IMR-90 (cell line): ENCODE measurements around the gene AAK1. TPM values are rescaled to one million over a fixed set of nuclear protein-coding genes. Genes with fewer than 3 reads are reported as not detected.

Experiments used
- ATAC-seq: fragments of 200-7000 bp; cut with Tn5 transposase; 2 replicates; pipeline ENCODE4 v1.9.1; 2020; ENCODE audit warnings: low read depth, mild to moderate bottlenecking, moderate library complexity
- BruUV-seq: library from RNA; stranded (reverse); fragments of 400-500 nt; replicated peaks from 2 replicates; lab custom pipeline; 2021; lab: Mats Ljungman, UMichigan
- CTCF ChIA-PET: fragments of 300-600 bp; formaldehyde crosslinking; extraction: SDS; loops from one replicate; lab custom pipeline; 2021; ENCODE audit warnings: antibody characterized with exemption; lab: Yijun Ruan, JAX
- POLR2A ChIA-PET: fragments of 300-600 bp; sonication (Branson Sonifier 250); formaldehyde crosslinking; loops from one replicate; lab custom pipeline; 2022; ENCODE audit warnings: antibody characterized with exemption; ENCODE audit not compliant: unreplicated experiment; lab: Charles Lee
- DNase-seq: peaks from one replicate; pipeline ENCODE4 v3.0.0; 2013
- H2AFZ ChIP-seq: replicated peaks from 2 replicates; pipeline ENCODE3; 2013; ENCODE audit warnings: low read length, mild to moderate bottlenecking; ENCODE audit not compliant: poor library complexity
- H2AK5ac ChIP-seq: 2 replicates; pipeline ENCODE4 v1.6.1; 2013; ENCODE audit warnings: low read depth, low read length, inconsistent platforms
- H2AK9ac ChIP-seq: replicated peaks from 2 replicates; pipeline ENCODE3; 2013; ENCODE audit warnings: mild to moderate bottlenecking, low read depth, low read length, moderate library complexity; ENCODE audit not compliant: poor library complexity
- H2BK120ac ChIP-seq: 2 replicates; pipeline ENCODE4 v1.6.1; 2013; ENCODE audit warnings: low read depth, low read length, inconsistent platforms
- H2BK15ac ChIP-seq: 3 replicates; pipeline ENCODE4 v1.6.1; 2013; ENCODE audit warnings: low read depth, low read length, inconsistent platforms
- H2BK20ac ChIP-seq: 2 replicates; pipeline ENCODE4 v1.6.1; 2013; ENCODE audit warnings: low read depth, mild to moderate bottlenecking, inconsistent platforms, low read length, moderate library complexity
- H2BK5ac ChIP-seq: 2 replicates; pipeline ENCODE4 v1.6.1; 2013; ENCODE audit warnings: mild to moderate bottlenecking, low read depth, low read length, inconsistent platforms; ENCODE audit not compliant: poor library complexity, severe bottlenecking
- H3K14ac ChIP-seq: replicated peaks from 2 replicates; pipeline ENCODE4 v1.6.1; 2013; ENCODE audit warnings: low read depth, low read length, inconsistent platforms
- H3K18ac ChIP-seq: 2 replicates; pipeline ENCODE4 v1.6.1; 2013; ENCODE audit warnings: low read depth, low read length, control low read depth
- H3K23ac ChIP-seq: 2 replicates; pipeline ENCODE4 v1.6.1; 2013; ENCODE audit warnings: low read depth, low read length, inconsistent platforms
- H3K27ac ChIP-seq: 2 replicates; pipeline ENCODE4 v1.5.1; 2013; ENCODE audit warnings: mild to moderate bottlenecking, control low read depth, low read length; ENCODE audit not compliant: insufficient read depth
- H3K27me3 ChIP-seq: 2 replicates; pipeline ENCODE4 v1.6.1; 2013; ENCODE audit warnings: low read length; ENCODE audit not compliant: control insufficient read depth, insufficient read depth
- H3K36me3 ChIP-seq: 2 replicates; pipeline ENCODE4 v1.6.1; 2013; ENCODE audit warnings: low read length, mixed read lengths; ENCODE audit not compliant: control insufficient read depth, insufficient read depth
- H3K4ac ChIP-seq: 2 replicates; pipeline ENCODE4 v1.6.1; 2013; ENCODE audit warnings: low read depth, low read length, inconsistent platforms
- H3K4me1 ChIP-seq: 2 replicates; pipeline ENCODE4 v1.6.1; 2013; ENCODE audit warnings: low read length, mixed read lengths; ENCODE audit not compliant: control insufficient read depth, insufficient read depth
- H3K4me2 ChIP-seq: 2 replicates; pipeline ENCODE4 v1.6.1; 2013; ENCODE audit warnings: low read depth, mild to moderate bottlenecking, control low read depth, low read length, moderate library complexity
- H3K4me3 ChIP-seq: 2 replicates; pipeline ENCODE4 v1.5.1; 2013; ENCODE audit warnings: low read depth, mild to moderate bottlenecking, control low read depth, low read length, moderate library complexity; ENCODE audit not compliant: insufficient read depth
- H3K56ac ChIP-seq: 2 replicates; pipeline ENCODE4 v1.6.1; 2013; ENCODE audit warnings: low read length, inconsistent platforms; ENCODE audit not compliant: insufficient read depth; ENCODE audit errors: extremely low read depth
- H3K79me1 ChIP-seq, 2 experiments: 2 replicates each; pipeline ENCODE4 v1.6.1; 2013; ENCODE audit warnings: low read length in 2 of 2, inconsistent platforms in 1 of 2, low read depth in 1 of 2
- H3K9ac ChIP-seq: 2 replicates; pipeline ENCODE4 v1.6.1; 2013; ENCODE audit warnings: low read depth, low read length, control low read depth
- H3K9me1 ChIP-seq: 2 replicates; pipeline ENCODE4 v1.6.1; 2013; ENCODE audit warnings: low read length, inconsistent platforms; ENCODE audit not compliant: insufficient read depth
- H3K9me3 ChIP-seq: 2 replicates; pipeline ENCODE4 v1.6.1; 2013; ENCODE audit warnings: low read length; ENCODE audit not compliant: control insufficient read depth, insufficient read depth
- H4K20me1 ChIP-seq: 2 replicates; pipeline ENCODE4 v1.6.1; 2013; ENCODE audit warnings: low read length, inconsistent platforms; ENCODE audit not compliant: insufficient read depth
- H4K5ac ChIP-seq: 2 replicates; pipeline ENCODE4 v1.6.1; 2013; ENCODE audit warnings: mild to moderate bottlenecking, low read depth, low read length, control low read depth
- H4K8ac ChIP-seq, 2 experiments: 2 replicates each; pipeline ENCODE4 v1.6.1; 2013; ENCODE audit warnings: low read depth in 2 of 2, low read length in 2 of 2, control low read depth in 1 of 2, inconsistent platforms in 1 of 2
- H4K91ac ChIP-seq: 2 replicates; pipeline ENCODE4 v1.6.1; 2013; ENCODE audit warnings: low read depth, low read length, inconsistent platforms; ENCODE audit not compliant: insufficient read depth
- CEBPB ChIP-seq: IDR thresholded peaks from 2 replicates; pipeline ENCODE4 v1.6.1; 2012; ENCODE audit warnings: low read depth, low read length, improper control_type of control experiment
- CHD1 ChIP-seq: IDR thresholded peaks from 2 replicates; pipeline ENCODE4 v1.6.1; 2012; ENCODE audit warnings: low read depth, low read length, improper control_type of control experiment
- FOS ChIP-seq: fragments of 150-350 bp; IDR thresholded peaks from 2 replicates; pipeline ENCODE4 v1.6.1; 2016; ENCODE audit warnings: low read depth, low read length
- MAFK ChIP-seq: IDR thresholded peaks from 2 replicates; pipeline ENCODE4 v1.6.1; 2012; ENCODE audit warnings: low read depth, low read length, improper control_type of control experiment
- MAZ ChIP-seq: IDR thresholded peaks from 2 replicates; pipeline ENCODE4 v1.6.1; 2012; ENCODE audit warnings: low read depth, mild to moderate bottlenecking, low read length, improper control_type of control experiment, moderate library complexity, borderline replicate concordance
- MXI1 ChIP-seq: IDR thresholded peaks from 2 replicates; pipeline ENCODE4 v1.6.1; 2012; ENCODE audit warnings: low read depth, mild to moderate bottlenecking, low read length, moderate library complexity, borderline replicate concordance
- NFE2L2 ChIP-seq: fragments of 150-350 bp; IDR thresholded peaks from 2 replicates; pipeline ENCODE4 v1.6.1; 2016; ENCODE audit warnings: low read depth, mild to moderate bottlenecking, low read length
- POLR2A ChIP-seq: IDR thresholded peaks from 2 replicates; pipeline ENCODE4 v1.6.1; 2012; ENCODE audit warnings: mild to moderate bottlenecking, low read depth, low read length
- RAD21 ChIP-seq: IDR thresholded peaks from 2 replicates; pipeline ENCODE4 v1.6.1; 2012; ENCODE audit warnings: low read length, improper control_type of control experiment
- RCOR1 ChIP-seq: IDR thresholded peaks from 2 replicates; pipeline ENCODE4 v1.6.1; 2012; ENCODE audit warnings: mild to moderate bottlenecking, low read length, improper control_type of control experiment; ENCODE audit not compliant: insufficient replicate concordance
- RFX5 ChIP-seq: IDR thresholded peaks from 2 replicates; pipeline ENCODE4 v1.8.0; 2012; ENCODE audit warnings: low read depth, mild to moderate bottlenecking, low read length, moderate library complexity
- WGBS, 2 experiments: methylation state at CpG; one replicate each; pipeline versions ENCODE4 v1.1.5 to v1.1.7; 2013; ENCODE audit warnings: missing lambda C conversion rate in 2 of 2; ENCODE audit not compliant: insufficient read length in 1 of 2; ENCODE audit errors: extremely low coverage in 2 of 2; 5-methylcytosine and 5-hydroxymethylcytosine counted together
- dilution Hi-C: fragments of 300-500 bp; cut with HindIII; formaldehyde crosslinking; loops from one replicate; pipeline ENCODE4 v1.14.3; 2018; ENCODE audit warnings: low sequenced_read_pairs; ENCODE audit not compliant: unreplicated experiment
- in situ Hi-C: fragments of 300-500 bp; cut with MboI; formaldehyde crosslinking; loops from 3 replicates; pipeline ENCODE4 v1.14.3; 2019; ENCODE audit warnings: low sequenced_read_pairs, inconsistent platforms, mixed read lengths
- intact Hi-C: fragments of 100-400 bp; cut with micrococcal nuclease; formaldehyde crosslinking; loops from 2 replicates; pipeline ENCODE4 v1.10.0; 2022
- polyA plus RNA-seq, 3 experiments: library from polyadenylated mRNA; depleted of rRNA; stranded (reverse); fragments of >200 nt; gene quantifications; 2 replicates each; pipeline ENCODE4 v1.2.3, GENCODE V29; 2012; ENCODE audit warnings: low replicate concordance in 1 of 3
- total RNA-seq: library from RNA; depleted of rRNA; stranded (reverse); fragments of >200 nt; gene quantifications from 2 replicates; pipeline ENCODE4 v1.2.3, GENCODE V29; 2012
- TF ChIP-seq, protein P1 (sequence below): fragments of 150-350 bp; IDR thresholded peaks from 2 replicates; pipeline ENCODE4 v1.6.1; 2016; ENCODE audit warnings: low read depth, mild to moderate bottlenecking, low read length, moderate library complexity, borderline replicate concordance
- TF ChIP-seq, protein P2 (sequence below): conservative IDR thresholded peaks from 2 replicates; pipeline ENCODE4 v1.5.1; 2012; ENCODE audit warnings: mild to moderate bottlenecking, low read depth, low read length, improper control_type of control experiment
- TF ChIP-seq, protein P3 (sequence below): fragments of 150-350 bp; IDR thresholded peaks from 2 replicates; pipeline ENCODE4 v1.6.1; 2017; ENCODE audit warnings: mild to moderate bottlenecking, antibody characterized with exemption, low read length, low read depth

The AAK1 gene
- total and polyA plus RNA-seq, 2 of the 4 experiments (the other 2 are of a cell fraction) = 21.9 to 26.5 TPM

DNA sequence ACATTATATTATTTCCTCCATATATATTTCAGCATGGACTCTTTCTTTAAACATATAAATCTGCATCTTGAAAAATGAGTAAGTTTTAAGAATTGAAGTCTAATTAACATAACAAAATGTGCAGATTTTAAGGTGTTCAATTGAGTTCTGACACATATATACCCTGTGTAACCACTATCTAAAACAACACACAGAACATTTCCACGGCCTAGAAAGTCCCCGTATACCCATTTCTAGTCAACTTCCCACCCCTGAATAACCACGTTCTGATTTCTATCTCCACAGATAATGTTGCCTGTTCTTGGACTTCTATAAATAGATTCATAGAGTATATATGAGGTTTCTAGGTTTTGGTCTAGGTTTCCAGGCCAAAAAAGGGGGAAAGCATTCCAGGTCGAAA lies 87.5 kb downstream of the AAK1 start:
- Histone ChIP-seq H3K23ac (no peak overlapping the region), H4K20me1 (peaks cover 24% of the 10 kb centered on the region), H3K9ac (no peak overlapping the region), H3K79me1 (peaks cover 39 to 72% of the 10 kb centered on the region in 2 experiments), H2AK9ac (no peak overlapping the region), H3K4me1 (peaks cover 12% of the 10 kb centered on the region), H3K4me3 (no peak overlapping the region), H3K4me2 (no peak overlapping the region), H4K91ac (no peak overlapping the region), H3K36me3 (peaks cover 4% of the 10 kb centered on the region), H2AK5ac (no peak overlapping the region), H2BK120ac (no peak overlapping the region), H3K4ac (no peak overlapping the region), H3K9me3 (no peaks in the 10 kb centered on the region), H2BK15ac (no peak overlapping the region), H3K14ac (no peak overlapping the region), H4K8ac (no peak overlapping the region), H3K56ac (no peak overlapping the region), H2BK5ac (no peak overlapping the region), H3K18ac (no peak overlapping the region), H2AFZ (no peak overlapping the region), H3K9me1 (peaks cover 19% of the 10 kb centered on the region), H4K5ac (no peak overlapping the region), H3K27ac (no peak overlapping the region), H3K27me3 (no peaks in the 10 kb centered on the region), H2BK20ac (no peak overlapping the region)
- TF ChIP-seq, protein P1, sequence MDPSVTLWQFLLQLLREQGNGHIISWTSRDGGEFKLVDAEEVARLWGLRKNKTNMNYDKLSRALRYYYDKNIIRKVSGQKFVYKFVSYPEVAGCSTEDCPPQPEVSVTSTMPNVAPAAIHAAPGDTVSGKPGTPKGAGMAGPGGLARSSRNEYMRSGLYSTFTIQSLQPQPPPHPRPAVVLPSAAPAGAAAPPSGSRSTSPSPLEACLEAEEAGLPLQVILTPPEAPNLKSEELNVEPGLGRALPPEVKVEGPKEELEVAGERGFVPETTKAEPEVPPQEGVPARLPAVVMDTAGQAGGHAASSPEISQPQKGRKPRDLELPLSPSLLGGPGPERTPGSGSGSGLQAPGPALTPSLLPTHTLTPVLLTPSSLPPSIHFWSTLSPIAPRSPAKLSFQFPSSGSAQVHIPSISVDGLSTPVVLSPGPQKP = no peak
- no peak for TF ChIP-seq RAD21
- TF ChIP-seq CHD1 = no peak
- TF ChIP-seq FOS = no peak
- no peak for TF ChIP-seq POLR2A
- no peak for TF ChIP-seq RCOR1
- no peak for TF ChIP-seq MXI1
- TF ChIP-seq, protein P2, sequence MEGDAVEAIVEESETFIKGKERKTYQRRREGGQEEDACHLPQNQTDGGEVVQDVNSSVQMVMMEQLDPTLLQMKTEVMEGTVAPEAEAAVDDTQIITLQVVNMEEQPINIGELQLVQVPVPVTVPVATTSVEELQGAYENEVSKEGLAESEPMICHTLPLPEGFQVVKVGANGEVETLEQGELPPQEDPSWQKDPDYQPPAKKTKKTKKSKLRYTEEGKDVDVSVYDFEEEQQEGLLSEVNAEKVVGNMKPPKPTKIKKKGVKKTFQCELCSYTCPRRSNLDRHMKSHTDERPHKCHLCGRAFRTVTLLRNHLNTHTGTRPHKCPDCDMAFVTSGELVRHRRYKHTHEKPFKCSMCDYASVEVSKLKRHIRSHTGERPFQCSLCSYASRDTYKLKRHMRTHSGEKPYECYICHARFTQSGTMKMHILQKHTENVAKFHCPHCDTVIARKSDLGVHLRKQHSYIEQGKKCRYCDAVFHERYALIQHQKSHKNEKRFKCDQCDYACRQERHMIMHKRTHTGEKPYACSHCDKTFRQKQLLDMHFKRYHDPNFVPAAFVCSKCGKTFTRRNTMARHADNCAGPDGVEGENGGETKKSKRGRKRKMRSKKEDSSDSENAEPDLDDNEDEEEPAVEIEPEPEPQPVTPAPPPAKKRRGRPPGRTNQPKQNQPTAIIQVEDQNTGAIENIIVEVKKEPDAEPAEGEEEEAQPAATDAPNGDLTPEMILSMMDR = no peak
- TF ChIP-seq, protein P3, sequence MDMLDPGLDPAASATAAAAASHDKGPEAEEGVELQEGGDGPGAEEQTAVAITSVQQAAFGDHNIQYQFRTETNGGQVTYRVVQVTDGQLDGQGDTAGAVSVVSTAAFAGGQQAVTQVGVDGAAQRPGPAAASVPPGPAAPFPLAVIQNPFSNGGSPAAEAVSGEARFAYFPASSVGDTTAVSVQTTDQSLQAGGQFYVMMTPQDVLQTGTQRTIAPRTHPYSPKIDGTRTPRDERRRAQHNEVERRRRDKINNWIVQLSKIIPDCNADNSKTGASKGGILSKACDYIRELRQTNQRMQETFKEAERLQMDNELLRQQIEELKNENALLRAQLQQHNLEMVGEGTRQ = no peak
- no peak for TF ChIP-seq MAFK
- no peak for TF ChIP-seq MAZ
- no peak for TF ChIP-seq CEBPB
- no peak for TF ChIP-seq RFX5
- TF ChIP-seq NFE2L2 = no peak
- no peak for DNase-seq
- ChIA-PET POLR2A (no interaction called here), CTCF (no interaction called here)
- in situ Hi-C loops = no loop called here
- BruUV-seq = no TSS peak
- intact Hi-C loops = loop anchor here (10.0 kb wide), 1 partner anchor 259 kb away; no protein-coding TSS in a partner anchor
- no peak for ATAC-seq
- dilution Hi-C loops = no loop called here
- WGBS, 2 experiments = no CpG with 5 or more reads among the region's 4 CpGs
